HT-29 (cell line): Measurements from ENCODE around the gene GNAO1. TPM values are rescaled to one million over a fixed set of nuclear protein-coding genes. Genes with fewer than 3 reads are reported as not detected.
A peak's percentile ranks its signal among the peaks of the same experiment; 100 is the strongest.

Experiments
- DNase-seq: peaks from one replicate; pipeline ENCODE4 v3.0.0-alpha.2; 2015; ENCODE audit warnings: low spot score
- total RNA-seq: library from RNA; depleted of rRNA; stranded (reverse); fragments of >200 nt; shearing (Covaris generic); gene quantifications from 2 replicates; pipeline ENCODE4 v1.2.3, GENCODE V29; 2014

GNAO1 gene
- total RNA-seq, 1 experiment from 2014 or later, result 0.10 TPM

- DNase-seq, result no peak
Observed at GRCh38 chr16:56265184-56265583, 73.9 kb downstream of the GNAO1 start.

GRCh38 chr16:56265746-56266145, 74.5 kb downstream of the GNAO1 start:
- no peak for DNase-seq

- DNase-seq, result no peak
Observed at GRCh38 chr16:56266641-56267607, 75.6 kb downstream of the GNAO1 start.

- DNase-seq, result no peak
Observed at GRCh38 chr16:56267888-56268287, 76.6 kb downstream of the GNAO1 start.

- DNase-seq, result no peak
Observed at GRCh38 chr16:56268799-56269198, 77.5 kb downstream of the GNAO1 start.

GRCh38 chr16:56269281-56269680, 78.0 kb downstream of the GNAO1 start:
- no peak for DNase-seq

GRCh38 chr16:56269811-56270684, 78.8 kb downstream of the GNAO1 start:
- no peak for DNase-seq

- no peak for DNase-seq
Observed at GRCh38 chr16:56270828-56271227, 79.5 kb downstream of the GNAO1 start.

GRCh38 chr16:56272583-56272894, 81.2 kb downstream of the GNAO1 start:
- no peak for DNase-seq

- DNase-seq, result no peak
Observed at GRCh38 chr16:56273615-56274014, 82.3 kb downstream of the GNAO1 start.

- DNase-seq, result no peak
Observed at GRCh38 chr16:56274369-56274768, 83.1 kb downstream of the GNAO1 start.

- no peak for DNase-seq
Observed at GRCh38 chr16:56275076-56275475, 83.8 kb downstream of the GNAO1 start.

GRCh38 chr16:56275801-56276200, 84.5 kb downstream of the GNAO1 start:
- DNase-seq, result no peak

GRCh38 chr16:56277075-56277474, 85.8 kb downstream of the GNAO1 start:
- DNase-seq, result peak; percentile 7

- no peak for DNase-seq
Observed at GRCh38 chr16:56278196-56278855, 87.0 kb downstream of the GNAO1 start.

- DNase-seq, result no peak
Observed at GRCh38 chr16:56279132-56279531, 87.8 kb downstream of the GNAO1 start.

- no peak for DNase-seq
Observed at GRCh38 chr16:56279914-56280313, 88.6 kb downstream of the GNAO1 start.

- peak; percentile 25 for DNase-seq
Observed at GRCh38 chr16:56281249-56281805, 90.0 kb downstream of the GNAO1 start.

GRCh38 chr16:56282451-56282850, 91.2 kb downstream of the GNAO1 start:
- no peak for DNase-seq

- DNase-seq, result no peak
Observed at GRCh38 chr16:56284521-56284920, 93.2 kb downstream of the GNAO1 start.

GRCh38 chr16:56286809-56287208, 95.5 kb downstream of the GNAO1 start:
- DNase-seq, result no peak

GRCh38 chr16:56288019-56288418, 96.7 kb downstream of the GNAO1 start:
- DNase-seq, result no peak
